Measurements from ENCODE around the gene LCP1.

Gene LCP1

GRCh38 chr13:46100191-46100815 is 81.7 kb downstream of the LCP1 start:
- DNase-seq (ENCODE audit: low spot score), result peak; percentile 52

GRCh38 chr13:46097663-46098062 is 84.3 kb downstream of the LCP1 start:
- DNase-seq (ENCODE audit: low spot score), result no peak

DNA sequence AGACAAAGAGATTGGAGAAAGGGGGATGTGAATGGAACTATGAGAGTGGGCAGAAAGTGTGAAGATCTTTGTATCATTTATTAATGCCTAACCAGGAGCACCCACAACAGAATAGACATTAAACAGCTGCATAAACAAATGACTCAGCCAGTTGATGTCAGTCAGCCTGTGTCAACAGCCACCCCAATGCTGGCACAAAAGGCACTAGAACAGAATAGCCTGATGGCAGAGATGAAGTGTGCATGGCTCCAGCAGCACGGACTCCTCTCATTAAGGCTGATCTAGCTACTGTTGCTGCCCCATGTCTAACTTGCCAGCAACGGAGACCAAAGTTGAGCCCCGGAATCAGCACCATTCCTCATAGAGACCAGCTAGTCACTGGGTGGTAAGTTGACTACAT is 85.0 kb downstream of the LCP1 start:
- peak; percentile 52 for DNase-seq (ENCODE audit: low spot score)

GRCh38 chr13:46094478-46094877 is 87.5 kb downstream of the LCP1 start:
- DNase-seq (ENCODE audit: low spot score), result no peak

- no peak for DNase-seq (ENCODE audit: low spot score)
Measured at GRCh38 chr13:46088821-46089562, 93.0 kb downstream of the LCP1 start.

GRCh38 chr13:46087481-46087880 is 94.5 kb downstream of the LCP1 start:
- no peak for DNase-seq (ENCODE audit: low spot score)

DNA sequence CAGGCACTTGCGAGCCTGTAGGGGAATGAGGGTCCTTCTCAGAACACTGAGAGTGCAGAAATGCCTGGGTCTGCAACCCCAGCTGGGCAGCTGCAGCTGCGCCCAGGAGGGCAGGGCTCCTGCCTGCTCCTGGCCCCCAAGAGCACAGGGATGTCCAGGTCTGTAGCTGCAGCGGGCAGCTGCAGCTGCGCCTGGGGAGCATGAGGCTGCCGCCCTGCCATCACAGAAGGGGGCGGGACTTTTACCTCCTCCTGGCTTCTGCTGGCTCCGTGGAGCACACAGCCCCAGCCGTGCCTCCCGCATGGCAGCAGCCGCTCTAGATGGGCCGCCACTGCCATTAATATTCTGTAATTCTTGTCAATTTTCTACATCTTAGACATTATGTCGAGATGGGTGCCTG is 95.0 kb downstream of the LCP1 start:
- no peak for DNase-seq (ENCODE audit: low spot score)

DNA sequence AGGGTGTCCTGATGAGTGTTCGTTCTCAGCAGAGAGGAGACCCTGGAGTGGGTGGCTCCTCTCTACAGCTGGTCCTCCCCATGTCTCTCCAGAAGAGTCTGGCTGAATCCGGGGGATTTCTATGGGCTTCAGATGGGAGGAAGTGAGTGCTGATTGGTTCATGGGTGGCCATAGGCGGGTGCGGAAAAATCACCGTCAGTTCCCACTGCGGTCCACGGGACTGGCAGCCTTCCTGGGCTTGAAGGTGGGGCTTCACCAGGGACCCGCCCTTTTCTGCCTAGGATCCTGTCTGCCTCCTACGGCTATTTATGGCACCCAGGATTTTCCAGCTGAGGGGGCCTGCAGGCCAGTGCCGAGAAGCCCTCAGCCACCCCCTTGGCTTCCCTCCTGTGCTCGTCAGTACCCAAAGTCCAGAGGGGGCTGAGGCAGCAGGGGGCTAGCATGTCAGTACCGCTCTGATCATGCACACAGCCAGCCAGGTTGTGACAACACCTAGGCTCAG is 95.5 kb downstream of the LCP1 start:
- no peak for DNase-seq (ENCODE audit: low spot score)

- DNase-seq (ENCODE audit: low spot score), result no peak
Measured at GRCh38 chr13:46085737-46086136, 96.2 kb downstream of the LCP1 start.

GRCh38 chr13:46082324-46082723 is 99.7 kb downstream of the LCP1 start:
- no peak for DNase-seq (ENCODE audit: low spot score)

DNA sequence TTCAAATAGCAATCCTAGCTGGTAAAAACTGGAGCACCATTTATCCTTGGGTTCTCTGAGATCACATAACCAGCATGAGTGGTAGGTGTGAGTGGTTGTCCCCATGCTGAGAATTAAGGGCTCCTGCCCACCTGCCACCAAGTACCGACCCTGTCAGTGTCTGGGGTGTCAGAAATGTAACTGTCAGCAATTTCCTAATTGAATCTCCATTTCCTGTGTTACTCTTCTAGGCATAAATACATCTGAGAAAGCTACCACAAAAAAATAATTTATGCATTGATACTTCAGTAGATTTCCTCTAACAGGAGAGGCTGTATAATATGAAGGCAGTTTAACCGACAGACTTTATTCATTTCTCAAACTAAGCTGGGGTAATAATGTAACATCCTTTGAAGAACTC is 102.2 kb downstream of the LCP1 start:
- DNase-seq (ENCODE audit: low spot score), result no peak

DNA sequence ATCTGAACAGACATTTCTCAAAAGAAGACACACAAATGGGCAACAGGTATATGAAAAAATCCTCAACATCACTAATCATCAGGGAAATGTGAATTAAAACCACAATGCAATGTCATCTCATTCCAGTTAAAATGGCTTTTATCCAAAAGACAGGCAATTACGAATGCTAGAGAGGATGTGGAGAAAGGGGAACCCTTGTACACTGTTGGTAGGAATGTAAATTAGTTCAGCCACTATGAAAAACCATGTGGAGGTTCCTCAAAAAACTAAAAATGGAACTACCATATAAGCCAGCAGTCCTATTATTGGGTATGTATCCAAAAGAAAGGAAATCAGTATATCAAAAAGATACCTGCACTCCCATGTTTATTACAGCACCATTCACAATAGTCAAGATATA is 104.7 kb downstream of the LCP1 start:
- DNase-seq (ENCODE audit: low spot score), result no peak

GRCh38 chr13:46076827-46077226 is 105.2 kb downstream of the LCP1 start:
- no peak for DNase-seq (ENCODE audit: low spot score)

Measured in pons (tissue), 1 donor.